ENCODE results near the gene HOXB7. TPM values are rescaled to one million over a fixed set of nuclear protein-coding genes. Genes with fewer than 3 reads are reported as not detected.

The HOXB7 gene
- total and polyA plus RNA-seq, 7 donors: 1.1 to 67.3 (median 6.6) TPM

- no peak overlapping the region for H3K27ac ChIP-seq
- no peaks in the 10 kb centered on the region for H3K36me3 ChIP-seq
- no peak for DNase-seq
- intact Hi-C loops (cut with DNase I): loop anchor here (2.0 to 10.0 kb wide), 6 partner anchors 97 to 595 kb away; partner anchors contain the start of genes HOXB13 and IGF2BP1
- TF ChIP-seq POLR2AphosphoS5 (IDR thresholded peaks at IDR 0.05): no peak
- TF ChIP-seq CTCF (IDR thresholded peaks at IDR 0.05): no peak
- no peak for TF ChIP-seq POLR2A (IDR thresholded peaks at IDR 0.05)
- TF ChIP-seq EP300 (IDR thresholded peaks at IDR 0.05): no peak
- H3K27me3 ChIP-seq: peaks cover 73 to 100% (median 96%) of the 10 kb centered on the region in 3 donors
- WGBS, 2 donors: 22 to 62% methylated on average over 32 of the region's 32 CpGs
- no peaks in the 10 kb centered on the region for H3K9me3 ChIP-seq
- no peak overlapping the region for H3K4me3 ChIP-seq
- peaks cover 0 to 23% (median 21%) of the 10 kb centered on the region in 4 donors for H3K4me1 ChIP-seq
These were observed 9.1 kb upstream of the HOXB7 start for GRCh38 chr17:48619826-48620449.

- 2 to 6% methylated on average over 25 of the region's 25 CpGs for WGBS, 2 donors
- intact Hi-C loops (cut with DNase I): loop anchor here (1.0 to 10.0 kb wide), 6 partner anchors 99 to 594 kb away; partner anchors contain the start of gene IGF2BP1
- H3K4me3 ChIP-seq: no peak overlapping the region
- no peak overlapping the region for H3K27ac ChIP-seq
- H3K4me1 ChIP-seq: peaks cover 0 to 32% (median 26%) of the 10 kb centered on the region in 4 donors
- TF ChIP-seq POLR2A (IDR thresholded peaks at IDR 0.05) (no peak), EP300 (IDR thresholded peaks at IDR 0.05) (no peak), POLR2AphosphoS5 (IDR thresholded peaks at IDR 0.05) (peak in 2 of 4 donors; percentile 32 to 50), CTCF (IDR thresholded peaks at IDR 0.05) (peak; percentile 95 to 99 (median 96))
- peak; percentile 95 for DNase-seq
- H3K36me3 ChIP-seq: no peaks in the 10 kb centered on the region
- H3K27me3 ChIP-seq: peaks cover 79 to 100% (median 97%) of the 10 kb centered on the region in 3 donors
- no peaks in the 10 kb centered on the region for H3K9me3 ChIP-seq
These were observed 7.6 kb upstream of the HOXB7 start for GRCh38 chr17:48618256-48618896.

GRCh38 chr17:48617471-48618255 is 6.8 kb upstream of the HOXB7 start:
- TF ChIP-seq POLR2AphosphoS5 (IDR thresholded peaks at IDR 0.05) (peak in 1 of 4 donors; percentile 49), CTCF (IDR thresholded peaks at IDR 0.05) (no peak), POLR2A (IDR thresholded peaks at IDR 0.05) (no peak), EP300 (IDR thresholded peaks at IDR 0.05) (no peak)
- Histone ChIP-seq H3K4me3 (no peak overlapping the region), H3K9me3 (no peaks in the 10 kb centered on the region), H3K4me1 (peaks cover 0 to 39% (median 33%) of the 10 kb centered on the region in 4 donors), H3K27me3 (peaks cover 83 to 100% (median 96%) of the 10 kb centered on the region in 3 donors), H3K27ac (no peak overlapping the region), H3K36me3 (no peaks in the 10 kb centered on the region)
- no peak for DNase-seq
- WGBS, 2 donors: 4 to 12% methylated on average over 43 of the region's 43 CpGs
- intact Hi-C loops (cut with DNase I): loop anchor here (1.0 to 10.0 kb wide), 6 partner anchors 100 to 593 kb away; partner anchors contain the start of gene IGF2BP1

GRCh38 chr17:48616717-48617470 is 6.1 kb upstream of the HOXB7 start:
- TF ChIP-seq CTCF (IDR thresholded peaks at IDR 0.05) (no peak), POLR2AphosphoS5 (IDR thresholded peaks at IDR 0.05) (peak in 2 of 4 donors; percentile 16 to 41), POLR2A (IDR thresholded peaks at IDR 0.05) (no peak)
- H3K4me1 ChIP-seq: peaks cover 0 to 46% (median 40%) of the 10 kb centered on the region in 4 donors
- no peak for DNase-seq
- intact Hi-C loops (cut with DNase I): loop anchor here (5.0 to 10.0 kb wide), 4 partner anchors 100 to 592 kb away; partner anchors contain the start of gene IGF2BP1
- no peak overlapping the region for H3K4me3 ChIP-seq
- WGBS, 2 donors: 16 to 44% methylated on average over 15 of the region's 15 CpGs
- H3K36me3 ChIP-seq: no peaks in the 10 kb centered on the region
- H3K9me3 ChIP-seq: no peaks in the 10 kb centered on the region
- H3K27ac ChIP-seq: no peak overlapping the region
- H3K27me3 ChIP-seq: peaks cover 83 to 100% (median 96%) of the 10 kb centered on the region in 3 donors

Measured in sigmoid colon (tissue), 7 donors.